NCI-H526 treated with DMSO at 0.1 percent for 48 hours (cell line): ENCODE results near the gene ABHD13.
"Not testable (repeated sequence)": the region's sequence is repeated elsewhere in the genome, so short reads cannot be mapped to it uniquely, and the experiment has no call there.

ENCODE experiments used
- DNase-seq: peaks from one replicate; lab custom pipeline; 2025; lab: John Stamatoyannopoulos, UW

Gene ABHD13

GRCh38 chr13:108218044-108218974 lies at the start of gene ABHD13:
Gene ABHD13 (plus strand): TSS chr13:108218392. CDS start chr13:108229219, 10,827 bp downstream.
- peak; percentile 89 for DNase-seq

DNA sequence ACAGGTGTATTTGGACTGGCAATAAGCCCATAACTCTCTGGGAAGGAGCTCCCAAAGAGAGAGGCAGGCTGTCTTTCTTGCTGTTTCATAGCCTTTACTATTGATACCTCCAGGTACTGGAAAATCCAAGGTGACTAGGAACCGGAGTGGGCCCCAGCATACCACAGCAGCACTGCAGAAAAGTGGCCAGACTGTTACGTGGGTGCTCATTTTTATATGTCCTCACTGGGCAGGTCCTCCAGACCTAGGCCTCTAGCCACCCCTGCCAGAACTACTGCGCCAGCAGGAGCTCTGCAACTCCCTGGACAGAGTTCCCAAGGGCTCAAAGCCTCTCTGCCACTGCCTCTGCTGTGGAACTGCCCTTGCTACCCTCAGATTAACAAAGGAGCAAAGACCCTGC lies 49.3 kb upstream of the ABHD13 start:
- DNase-seq: no peak

DNA sequence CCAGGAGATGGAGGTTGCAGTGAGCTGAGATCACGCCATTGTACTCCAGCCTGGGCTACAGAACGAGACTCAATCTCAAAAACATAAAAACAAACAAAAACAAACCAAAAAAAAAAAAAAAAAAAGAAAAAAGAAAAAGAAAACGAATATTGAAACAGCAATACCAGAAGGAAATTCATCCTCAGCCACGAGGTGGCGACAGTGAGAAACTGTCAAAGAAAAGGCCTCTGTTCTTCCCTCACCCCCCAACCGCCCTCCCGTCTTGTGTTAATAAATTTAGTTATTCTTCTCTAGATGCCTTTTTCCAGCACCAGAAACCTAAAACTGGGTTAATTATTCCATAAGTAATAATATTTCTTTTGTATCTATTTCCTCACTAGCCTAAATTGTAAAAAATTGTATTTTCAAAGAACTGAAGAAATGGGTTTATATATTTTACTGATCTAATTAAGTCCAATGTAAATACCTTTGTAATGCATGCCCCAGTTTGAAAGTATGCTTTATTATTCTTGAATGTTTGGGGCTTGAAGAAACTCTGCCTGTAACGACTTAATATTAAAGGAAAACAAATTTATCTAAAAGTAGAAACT lies 41.4 kb upstream of the ABHD13 start:
- DNase-seq: peak; percentile 10

DNA sequence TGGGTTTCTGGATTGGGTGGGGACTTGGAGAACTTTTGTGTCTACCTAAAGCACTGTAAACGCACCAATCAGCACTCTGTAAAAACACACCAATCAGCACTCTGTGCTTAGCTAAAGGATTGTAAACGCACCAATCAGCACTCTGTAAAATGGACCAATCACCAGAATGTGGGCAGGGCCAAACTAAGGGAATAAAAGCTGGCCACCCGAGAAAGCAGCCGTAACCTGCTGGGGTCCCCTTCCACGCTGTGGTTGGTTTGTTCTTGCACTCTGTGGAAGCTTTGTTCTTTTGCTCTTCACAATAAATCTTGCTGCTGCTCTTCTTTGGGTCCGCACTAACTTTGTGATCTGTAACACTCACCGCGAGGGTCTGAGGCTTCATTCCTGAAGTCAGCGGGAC lies 40.1 kb upstream of the ABHD13 start:
- no peak for DNase-seq

DNA sequence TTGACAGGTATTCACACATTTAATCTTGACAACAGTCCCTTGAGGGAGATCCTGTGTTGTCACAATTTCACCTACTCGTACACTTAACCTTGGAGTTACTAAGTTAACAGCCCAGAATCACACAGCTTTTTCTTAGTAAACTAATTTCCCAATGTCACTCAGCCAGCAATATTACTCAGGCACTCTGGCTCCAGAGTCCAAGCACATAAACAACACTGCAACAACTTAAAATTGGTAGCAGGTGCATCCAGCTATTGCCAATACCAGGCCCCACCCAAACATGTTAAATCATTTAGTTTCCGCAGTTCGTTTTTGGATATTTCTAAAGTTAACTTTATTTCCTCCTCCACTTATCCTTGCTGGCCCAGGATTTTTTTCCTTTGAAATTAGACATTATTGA lies 35.5 kb upstream of the ABHD13 start:
- DNase-seq: no peak

DNA sequence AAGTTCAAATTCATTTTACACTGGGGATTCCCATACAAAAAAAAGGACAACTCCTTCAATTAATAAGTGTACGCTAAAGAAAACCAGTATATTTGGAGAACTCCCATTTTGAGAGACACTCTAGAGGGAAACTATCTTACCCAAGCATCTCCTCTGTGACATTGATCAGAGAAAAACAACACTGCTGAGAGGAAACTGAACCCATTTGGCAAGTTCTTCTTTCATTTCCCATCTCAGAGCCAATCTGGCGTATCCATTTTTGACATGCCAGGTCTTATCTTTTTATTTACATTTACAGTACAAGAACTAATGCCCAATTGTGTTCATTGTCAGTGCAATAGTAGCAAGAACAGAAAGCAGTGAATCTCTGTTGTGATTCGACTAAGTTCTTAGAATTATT lies 33.0 kb upstream of the ABHD13 start:
- DNase-seq: no peak

GRCh38 chr13:108188260-108188659 lies 29.9 kb upstream of the ABHD13 start:
- DNase-seq: no peak

DNA sequence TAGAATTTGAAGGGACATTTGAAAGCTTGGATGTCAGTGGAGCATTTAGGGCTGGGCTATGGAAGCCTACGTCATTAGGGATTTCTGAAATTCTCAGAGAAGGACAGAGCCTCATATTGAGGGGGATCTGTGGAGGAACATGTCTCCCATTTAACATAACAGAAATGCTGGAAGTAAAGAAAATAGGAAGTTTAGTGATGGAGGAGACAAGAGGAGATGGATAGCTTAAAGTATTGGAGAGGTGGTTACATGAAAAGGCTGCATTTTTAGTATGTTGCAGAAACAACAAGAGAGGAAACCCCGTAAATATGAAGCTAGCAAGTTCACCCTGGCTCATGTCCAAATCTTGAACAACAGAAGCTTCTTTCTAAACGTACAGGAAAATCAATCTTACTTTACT lies 27.3 kb upstream of the ABHD13 start:
- DNase-seq: no peak

GRCh38 chr13:108193806-108194205 lies 24.4 kb upstream of the ABHD13 start:
- DNase-seq: no peak

DNA sequence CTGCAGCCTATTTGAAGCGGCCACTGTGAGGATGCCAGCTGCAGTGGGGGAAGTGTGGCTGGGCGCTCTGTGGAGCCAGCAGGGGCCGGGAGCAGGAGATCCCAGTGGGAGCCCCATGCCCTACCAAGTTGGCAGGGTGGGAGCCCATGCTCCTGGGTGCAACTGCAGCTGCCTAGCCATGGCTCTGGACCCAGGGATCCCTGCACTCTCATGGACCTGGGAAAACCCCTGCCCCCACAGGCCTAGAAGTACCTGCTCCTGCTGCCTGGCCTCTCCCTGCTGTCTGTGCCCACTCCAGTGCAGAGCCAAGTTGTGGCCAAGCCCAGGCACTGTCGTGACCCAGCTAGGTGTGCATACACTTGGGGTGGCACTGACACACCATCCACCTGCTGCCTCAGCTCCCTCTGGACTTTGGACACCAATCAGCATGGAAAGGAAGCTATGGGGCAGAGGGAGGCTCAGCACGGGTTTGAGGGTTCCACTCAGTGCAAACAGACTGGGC lies 23.7 kb upstream of the ABHD13 start:
- DNase-seq: no peak

DNA sequence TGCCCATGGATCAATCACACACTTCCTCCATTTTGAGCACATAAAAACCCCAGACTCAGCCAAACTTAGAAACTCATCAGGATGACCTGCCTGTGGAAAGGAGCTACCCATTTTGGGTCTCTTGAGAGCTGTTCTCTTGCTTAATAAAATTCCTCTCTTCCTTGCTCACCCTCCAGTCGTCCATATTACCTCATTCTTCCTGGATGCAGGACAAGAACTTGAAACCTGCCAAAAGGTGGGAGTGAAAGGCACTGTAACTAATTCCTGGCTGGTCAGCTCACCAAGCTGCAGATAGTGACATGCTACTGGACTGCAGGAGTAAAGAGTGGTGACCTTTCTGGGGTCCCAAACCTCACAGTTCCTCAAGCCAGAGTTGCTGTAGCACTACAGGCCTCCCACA lies 23.0 kb upstream of the ABHD13 start:
- no peak for DNase-seq

DNA sequence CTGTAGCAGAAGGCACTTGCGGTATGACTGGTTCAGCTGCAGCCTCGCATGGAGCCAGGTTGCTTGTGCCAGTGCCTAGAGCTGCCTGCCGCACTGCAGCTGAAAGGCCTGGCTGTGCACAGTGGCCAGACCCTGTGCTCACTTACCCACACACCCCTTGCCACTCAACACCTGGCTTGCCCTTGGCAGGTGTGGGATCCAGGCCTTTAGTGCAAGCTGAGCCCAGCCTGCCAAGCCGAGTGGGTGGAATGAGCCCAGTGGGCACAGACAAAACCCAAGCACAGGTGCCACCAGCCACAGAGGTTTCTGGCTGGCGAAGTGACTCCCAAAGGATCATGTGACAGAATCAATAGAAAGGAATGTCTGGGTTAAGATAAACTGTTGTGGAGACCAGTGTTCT lies 22.3 kb upstream of the ABHD13 start:
- no peak for DNase-seq

- no peak for DNase-seq
Observed at GRCh38 chr13:108200781-108201398, 17.3 kb upstream of the ABHD13 start.

DNA sequence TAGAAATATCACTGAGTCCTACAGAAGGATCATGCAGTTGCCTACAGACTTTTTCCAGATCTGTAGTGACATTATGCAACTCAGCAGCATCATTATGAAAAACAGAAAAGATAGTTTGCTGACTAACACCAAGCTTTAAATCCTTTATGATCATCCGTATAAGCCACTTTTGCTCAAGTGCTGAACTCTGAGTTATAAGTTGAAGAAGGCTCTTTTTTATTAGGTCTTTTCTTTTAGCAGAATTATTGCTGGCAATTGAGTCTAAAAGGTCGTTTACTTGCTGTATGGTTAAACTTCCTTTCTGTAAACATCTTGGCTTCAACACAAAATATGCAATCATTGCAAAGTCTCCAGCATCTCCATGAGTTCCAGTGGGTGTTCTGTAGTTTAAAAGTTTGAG lies 7.6 kb upstream of the ABHD13 start:
- DNase-seq: no peak

- peak; percentile 76 for DNase-seq
Observed at GRCh38 chr13:108212886-108213285, 5.3 kb upstream of the ABHD13 start.

GRCh38 chr13:108213946-108214345 lies 4.2 kb upstream of the ABHD13 start:
- no peak for DNase-seq

DNA sequence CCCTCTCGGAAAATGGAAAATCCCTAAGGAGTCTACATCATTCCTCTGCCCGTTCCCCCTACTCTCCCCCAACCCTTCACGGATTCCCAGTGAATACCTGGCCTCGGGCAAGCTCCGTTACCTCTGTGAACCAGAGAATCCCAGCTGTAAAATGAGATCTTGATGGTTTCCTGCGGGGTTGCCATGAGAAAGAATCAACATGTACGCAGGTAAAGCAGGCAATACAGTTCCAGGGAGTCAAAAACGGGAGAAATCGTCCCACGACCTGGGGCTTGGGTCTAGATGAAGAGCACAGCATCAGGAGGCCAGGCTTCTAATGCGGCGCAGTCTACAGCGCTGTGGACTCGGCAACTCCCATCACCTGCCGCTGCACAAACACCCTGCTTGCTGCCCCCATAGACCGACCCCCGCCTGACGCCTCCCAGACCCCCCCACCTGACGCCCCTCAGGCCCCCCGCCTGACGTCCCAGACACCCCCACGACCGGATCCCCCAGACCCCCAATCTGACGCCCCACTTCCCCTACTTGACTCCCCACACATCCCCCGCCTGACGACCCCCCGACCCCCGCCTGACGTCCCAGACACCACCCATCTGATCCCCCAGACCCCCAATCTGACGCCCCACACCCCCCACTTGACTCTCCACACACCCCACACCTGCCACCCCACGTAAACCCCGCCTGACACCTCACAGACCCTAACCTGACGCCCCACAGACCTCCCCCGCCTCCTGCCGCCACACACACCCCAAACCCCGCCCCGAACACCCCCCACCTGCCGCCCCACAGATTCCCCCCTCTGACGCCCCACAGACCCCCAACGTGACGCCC lies 3.5 kb upstream of the ABHD13 start:
- peak; percentile 68 for DNase-seq

DNA sequence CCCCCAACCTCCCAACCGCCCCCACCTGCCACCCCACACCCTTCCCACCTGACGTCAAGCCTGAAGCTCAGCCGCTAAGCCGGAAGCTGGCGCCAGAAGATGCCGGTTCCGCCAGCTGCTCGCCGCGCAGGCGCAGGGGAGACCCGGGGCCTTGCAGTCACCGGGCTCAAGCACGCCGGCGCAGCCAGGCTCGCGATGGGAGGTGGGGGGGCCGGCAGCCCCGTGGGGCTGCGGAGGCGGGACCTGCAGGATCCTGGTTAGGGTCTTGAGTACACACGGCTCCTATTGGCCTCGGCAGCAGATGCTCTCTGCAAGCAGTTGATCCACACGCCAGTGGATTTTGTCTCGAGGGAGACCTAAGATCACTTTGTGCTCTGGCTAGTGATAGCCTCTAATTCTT lies 2.8 kb upstream of the ABHD13 start, which contains the start of gene LIG4:
TSS of gene LIG4 (minus strand) at position 101 of the 400 bp plus-strand sequence. CDS start 4,268 bp downstream, outside the sequence.
- peak; percentile 85 for DNase-seq

GRCh38 chr13:108217307-108218043 lies 717 bp upstream of the ABHD13 start:
- DNase-seq: not testable (repeated sequence)

- DNase-seq: peak; percentile 20
Observed at GRCh38 chr13:108220041-108220440, 1.8 kb downstream of the ABHD13 start.
